GM11168 (cell line): ENCODE results near the gene SLC9C2.
"Not testable (repeated sequence)": the region's sequence is repeated elsewhere in the genome, so short reads cannot be mapped to it uniquely, and the experiment has no call there.

Experiments used
- in situ Hi-C: fragments of 300-500 bp; cut with MboI; formaldehyde crosslinking; loops from one replicate; pipeline ENCODE4 v1.12.0; 2022; ENCODE audit warnings: low sequenced_read_pairs; ENCODE audit not compliant: unreplicated experiment

SLC9C2 gene

DNA sequence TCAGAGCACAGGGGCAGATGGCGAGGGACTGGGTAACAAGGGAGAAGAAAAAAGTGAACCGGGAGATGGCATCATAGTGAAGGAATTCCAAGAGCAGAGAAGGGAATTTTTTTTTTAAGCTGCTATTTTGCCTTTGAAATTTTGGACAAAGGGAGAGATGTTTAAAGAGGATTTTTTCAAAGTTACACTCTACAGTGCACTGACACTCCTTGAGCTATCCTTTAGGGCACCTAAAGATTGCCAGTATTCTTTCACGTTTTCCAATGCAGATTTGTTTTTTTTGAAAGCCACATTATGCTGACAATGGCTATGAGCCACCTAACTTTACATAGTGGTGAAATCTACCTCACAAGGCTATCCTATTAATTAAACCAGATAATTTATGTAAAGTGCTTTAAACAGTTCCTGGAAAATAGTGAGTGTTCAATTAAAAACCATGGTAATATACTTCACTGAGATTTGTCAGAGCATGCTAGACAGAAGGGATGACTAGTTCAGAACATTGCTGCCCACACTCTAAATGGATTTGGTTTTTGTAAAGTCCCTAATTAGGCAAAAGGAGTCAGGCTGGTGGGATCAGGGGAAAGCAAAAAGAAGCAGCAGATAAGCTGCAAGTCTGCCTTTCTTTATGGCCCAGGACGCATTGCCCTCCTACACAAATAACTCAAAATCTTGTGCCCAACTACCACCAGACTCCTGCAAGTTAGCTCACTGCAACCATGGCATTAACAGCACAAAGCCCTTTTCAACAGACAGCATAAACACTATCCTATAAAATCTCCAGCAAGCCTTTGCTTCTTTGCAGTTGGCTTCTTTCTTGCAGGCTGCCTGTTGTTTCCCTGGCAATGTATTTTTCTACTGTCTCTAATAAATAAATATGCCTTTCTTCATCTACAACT lies 71.8 kb downstream of the SLC9C2 start:
- in situ Hi-C loops, result no loop called here

DNA sequence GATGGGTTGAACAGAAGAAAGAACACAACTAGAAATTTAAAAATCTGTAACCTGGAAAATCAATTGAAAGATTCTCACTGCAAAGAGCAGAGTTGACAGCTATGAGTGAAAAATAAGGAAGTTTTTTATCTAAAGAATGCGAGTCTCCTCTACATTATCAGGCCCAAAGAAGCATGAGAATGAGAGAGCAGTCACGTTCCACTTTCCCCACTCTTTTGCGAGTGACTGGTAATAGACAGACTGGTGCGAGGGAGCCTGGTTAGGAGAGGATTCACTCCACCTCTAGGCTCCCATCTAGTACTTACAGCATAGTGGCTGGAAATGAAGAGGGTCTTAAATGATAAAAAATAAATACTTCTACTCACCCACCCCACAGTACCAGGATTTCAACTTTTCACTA lies 73.8 kb downstream of the SLC9C2 start:
- in situ Hi-C loops, result no loop called here

GRCh38 chr1:173527151-173527826 lies 75.6 kb downstream of the SLC9C2 start:
- in situ Hi-C loops, result no loop called here

- in situ Hi-C loops, result no loop called here
These were observed 76.9 kb downstream of the SLC9C2 start for GRCh38 chr1:173525926-173526325.

GRCh38 chr1:173523329-173523728 lies 79.5 kb downstream of the SLC9C2 start:
- in situ Hi-C loops, result no loop called here

GRCh38 chr1:173520799-173521198 lies 82.1 kb downstream of the SLC9C2 start:
- in situ Hi-C loops, result no loop called here

GRCh38 chr1:173514503-173514902 lies 88.4 kb downstream of the SLC9C2 start:
- in situ Hi-C loops, result not testable (repeated sequence)

- in situ Hi-C loops, result no loop called here
These were observed 93.1 kb downstream of the SLC9C2 start for GRCh38 chr1:173509797-173510196.

- in situ Hi-C loops, result no loop called here
These were observed 94.3 kb downstream of the SLC9C2 start for GRCh38 chr1:173508541-173508940.

DNA sequence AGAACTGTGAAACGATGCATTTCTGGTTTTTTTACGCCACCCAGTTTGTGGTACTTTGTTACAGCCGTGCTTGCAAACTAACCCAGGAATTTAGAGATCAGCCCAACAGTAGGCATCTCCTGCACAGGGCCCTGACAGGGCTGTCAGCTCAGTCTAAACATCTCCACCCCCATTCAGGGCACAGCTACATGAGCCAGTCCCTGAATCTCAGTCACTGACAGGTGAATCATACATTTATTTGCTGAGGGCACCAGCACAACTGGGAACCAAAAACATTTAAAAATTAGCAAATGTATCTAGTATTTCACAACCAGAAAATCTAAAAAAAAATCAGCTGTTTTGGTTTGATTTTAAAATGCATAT lies 95.0 kb downstream of the SLC9C2 start:
- in situ Hi-C loops, result no loop called here

DNA sequence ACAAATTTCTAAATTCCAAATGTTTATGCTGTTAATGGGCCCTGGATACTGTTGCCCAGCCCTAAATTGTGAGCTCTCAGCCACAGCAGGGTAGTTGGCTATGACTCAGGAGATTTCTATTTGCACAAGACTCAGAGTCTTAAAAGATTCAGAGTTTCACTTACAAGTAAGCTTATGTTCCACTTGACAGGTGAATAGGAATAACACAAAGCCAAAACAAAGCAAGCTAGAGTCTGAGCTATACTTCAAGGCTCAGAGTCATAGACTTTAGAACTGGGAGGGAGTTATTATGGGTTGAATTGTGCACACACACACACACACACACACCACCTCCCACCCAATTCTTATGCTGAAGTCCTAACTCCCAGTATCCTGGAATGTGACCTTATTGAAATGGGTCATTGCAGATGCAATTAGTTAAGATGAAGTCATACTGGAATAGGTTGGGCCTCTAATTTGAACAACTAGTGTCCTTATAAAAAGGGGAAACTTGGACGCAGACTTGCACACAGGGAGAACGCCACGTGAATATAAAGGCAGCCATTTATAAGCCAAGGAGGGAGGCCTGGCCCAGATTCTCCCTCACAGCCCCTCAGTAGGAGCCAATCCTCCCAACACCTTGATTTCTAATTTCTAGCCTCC lies 95.5 kb downstream of the SLC9C2 start:
- in situ Hi-C loops, result no loop called here

DNA sequence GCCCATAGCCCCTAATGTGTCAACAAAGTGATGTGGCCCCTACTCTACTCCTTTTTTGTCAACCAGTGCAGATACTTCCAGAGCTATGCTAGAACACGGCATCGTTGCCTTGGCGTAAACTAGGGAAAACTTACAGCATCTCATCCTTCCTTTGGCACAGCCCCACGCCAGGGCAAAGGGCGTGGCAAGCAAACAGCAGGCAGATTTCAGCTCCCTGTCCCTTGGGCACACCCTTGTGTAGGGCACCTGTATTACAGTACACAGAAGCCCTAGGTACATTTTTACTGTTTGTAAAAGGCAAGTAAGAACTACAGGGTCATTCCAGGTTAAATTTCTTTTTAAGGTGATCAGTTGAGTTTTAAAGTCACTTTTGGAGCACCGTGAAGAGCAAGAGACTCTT lies 96.4 kb downstream of the SLC9C2 start:
- in situ Hi-C loops, result no loop called here

DNA sequence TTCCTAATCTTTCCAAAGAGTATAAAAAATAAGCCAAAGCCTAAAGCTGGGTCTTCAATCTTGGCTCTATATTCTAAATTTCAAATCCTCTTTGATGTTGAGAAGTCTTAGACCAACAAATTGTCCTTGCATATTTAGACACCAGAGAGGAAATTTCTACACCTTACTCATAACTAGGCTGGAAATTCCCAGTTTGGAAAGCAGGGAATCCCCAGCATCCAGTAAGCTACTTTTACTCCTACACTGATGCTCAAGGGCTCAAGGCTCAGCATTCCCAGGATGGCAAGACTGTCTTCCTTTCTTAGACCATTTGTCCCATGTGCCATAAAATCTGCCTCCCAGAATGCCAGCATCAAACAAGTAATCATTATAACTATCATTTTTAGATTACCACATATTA lies 97.5 kb downstream of the SLC9C2 start:
- in situ Hi-C loops, result no loop called here

GRCh38 chr1:173504268-173504667 lies 98.6 kb downstream of the SLC9C2 start:
- in situ Hi-C loops, result no loop called here

GRCh38 chr1:173503391-173503790 lies 99.5 kb downstream of the SLC9C2 start:
- in situ Hi-C loops, result no loop called here

DNA sequence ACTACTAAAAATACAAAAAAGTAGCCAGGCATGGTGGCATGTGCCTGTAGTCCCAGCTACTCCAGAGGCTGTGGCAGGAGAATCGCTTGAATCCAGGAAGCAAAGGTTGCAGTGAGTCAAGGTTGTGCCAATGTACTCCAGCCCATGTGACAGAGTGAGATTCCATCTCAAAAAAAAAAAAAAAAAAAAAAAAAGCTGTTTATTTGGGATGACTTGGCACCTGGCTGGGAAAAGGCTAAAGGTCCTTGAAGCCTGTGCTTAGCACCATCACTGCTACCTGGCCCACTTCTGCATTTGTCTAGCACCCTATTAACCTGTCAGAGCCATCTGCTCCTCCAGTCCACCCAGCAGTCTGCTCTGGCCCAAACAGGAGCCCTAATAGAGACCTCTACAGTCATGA lies 100.8 kb downstream of the SLC9C2 start:
- in situ Hi-C loops, result no loop called here

GRCh38 chr1:173499729-173500128 lies 103.1 kb downstream of the SLC9C2 start:
- in situ Hi-C loops, result no loop called here

GRCh38 chr1:173496757-173497320 lies 106.0 kb downstream of the SLC9C2 start:
- in situ Hi-C loops, result no loop called here

GRCh38 chr1:173495609-173496267 lies 107.1 kb downstream of the SLC9C2 start:
- in situ Hi-C loops, result no loop called here

GRCh38 chr1:173493125-173493524 lies 109.7 kb downstream of the SLC9C2 start:
- in situ Hi-C loops, result not testable (repeated sequence)
